MCF 10A (cell line): ENCODE data around the gene TRAF1. TPM values are rescaled to one million over a fixed set of nuclear protein-coding genes. Genes with fewer than 3 reads are reported as not detected.
A peak's percentile ranks its signal among the peaks of the same experiment; 100 is the strongest.

Experiments used
- BruUV-seq: library from RNA; stranded (reverse); fragments of 400-500 nt; replicated peaks from 2 replicates; lab custom pipeline; 2021; lab: Mats Ljungman, UMichigan
- CTCF ChIA-PET: fragments of 300-600 bp; sonication (Branson Sonifier 250); formaldehyde crosslinking; extraction: SDS; loops from one replicate; lab custom pipeline; 2021; ENCODE audit warnings: antibody characterized with exemption, inconsistent platforms; lab: Yijun Ruan, JAX
- POLR2A ChIA-PET: fragments of 300-600, 350-650 bp; sonication (Branson Sonifier 250); formaldehyde crosslinking; extraction: SDS; loops from one replicate; lab custom pipeline; 2020; ENCODE audit warnings: antibody characterized with exemption, inconsistent platforms; lab: Yijun Ruan, JAX
- DNase-seq: peaks from one replicate; pipeline ENCODE4 v3.0.0-alpha.2; 2018; ENCODE audit not compliant: unreplicated experiment
- H3K27ac Mint-ChIP-seq: one replicate; pipeline ENCODE4 v1.8.0; 2022; ENCODE audit warnings: mild to moderate bottlenecking, low read depth, mixed read lengths; ENCODE audit not compliant: unreplicated experiment
- H3K27me3 Mint-ChIP-seq: one replicate; pipeline ENCODE4 v1.8.0; 2022; ENCODE audit warnings: mixed read lengths; ENCODE audit not compliant: insufficient read depth, unreplicated experiment
- H3K36me3 Mint-ChIP-seq: one replicate; pipeline ENCODE4 v1.8.0; 2022; ENCODE audit warnings: mild to moderate bottlenecking, moderate library complexity, mixed read lengths; ENCODE audit not compliant: insufficient read depth, unreplicated experiment
- H3K4me1 Mint-ChIP-seq: one replicate; pipeline ENCODE4 v1.8.0; 2022; ENCODE audit warnings: mixed read lengths; ENCODE audit not compliant: insufficient read depth, unreplicated experiment
- H3K4me3 Mint-ChIP-seq: one replicate; pipeline ENCODE4 v1.8.0; 2022; ENCODE audit warnings: mild to moderate bottlenecking, moderate library complexity, mixed read lengths; ENCODE audit not compliant: unreplicated experiment
- H3K9me3 Mint-ChIP-seq: one replicate; pipeline ENCODE4 v1.8.0; 2022; ENCODE audit warnings: mixed read lengths; ENCODE audit not compliant: unreplicated experiment
- CTCF ChIP-seq: fragments of 200-600 bp; IDR thresholded peaks from one replicate; pipeline ENCODE4 v1.8.0; 2022; ENCODE audit warnings: antibody characterized with exemption, mild to moderate bottlenecking; ENCODE audit not compliant: unreplicated experiment
- intact Hi-C: fragments of 100-400 bp; cut with micrococcal nuclease; formaldehyde crosslinking; loops from 2 replicates; pipeline ENCODE4 v1.14.1; 2022
- total RNA-seq: library from RNA; stranded (reverse); gene quantifications from 2 replicates; pipeline ENCODE4 v1.2.3, GENCODE V29; 2022

The TRAF1 gene
- total RNA-seq, 1 experiment from 2014 or later, result 0.84 TPM

- ChIA-PET CTCF (interaction anchor here (0.6 kb wide), 1 partner anchor 78 kb away, joined by 5 read pairs; no protein-coding TSS in a partner anchor), POLR2A (no interaction called here)
- BruUV-seq, result no TSS peak
- no peaks in the 10 kb centered on the region for H3K27me3 Mint-ChIP-seq
- TF ChIP-seq CTCF, result no peak
- H3K27ac Mint-ChIP-seq, result no peak overlapping the region
- no peaks in the 10 kb centered on the region for H3K9me3 Mint-ChIP-seq
- no peaks in the 10 kb centered on the region for H3K36me3 Mint-ChIP-seq
- H3K4me1 Mint-ChIP-seq, result peaks cover 13% of the 10 kb centered on the region
- DNase-seq, result no peak
- intact Hi-C loops, result no loop called here
- H3K4me3 Mint-ChIP-seq, result no peak overlapping the region
Measured at GRCh38 chr9:120890320-120891244, 36.0 kb downstream of the TRAF1 start.

GRCh38 chr9:120889606-120890271 lies 36.9 kb downstream of the TRAF1 start:
- POLR2A ChIA-PET, result no interaction called here
- no peaks in the 10 kb centered on the region for H3K9me3 Mint-ChIP-seq
- CTCF ChIA-PET, result no interaction called here
- no peak for TF ChIP-seq CTCF
- no peaks in the 10 kb centered on the region for H3K36me3 Mint-ChIP-seq
- no peak overlapping the region for H3K4me3 Mint-ChIP-seq
- BruUV-seq, result no TSS peak
- DNase-seq, result no peak
- peaks cover 13% of the 10 kb centered on the region for H3K4me1 Mint-ChIP-seq
- no peaks in the 10 kb centered on the region for H3K27me3 Mint-ChIP-seq
- no peak overlapping the region for H3K27ac Mint-ChIP-seq
- intact Hi-C loops, result no loop called here

GRCh38 chr9:120888626-120889025 lies 38.0 kb downstream of the TRAF1 start:
- no peak for TF ChIP-seq CTCF
- H3K9me3 Mint-ChIP-seq, result no peaks in the 10 kb centered on the region
- peaks cover 12% of the 10 kb centered on the region for H3K4me1 Mint-ChIP-seq
- intact Hi-C loops, result no loop called here
- no peak overlapping the region for H3K27ac Mint-ChIP-seq
- no TSS peak for BruUV-seq
- no peak overlapping the region for H3K4me3 Mint-ChIP-seq
- no peaks in the 10 kb centered on the region for H3K36me3 Mint-ChIP-seq
- ChIA-PET CTCF (interaction anchor here (1.0 kb wide), 1 partner anchor 48 kb away, joined by 5 read pairs; no protein-coding TSS in a partner anchor), POLR2A (no interaction called here)
- DNase-seq, result no peak
- no peaks in the 10 kb centered on the region for H3K27me3 Mint-ChIP-seq

- DNase-seq, result peak; percentile 29
- Mint-ChIP-seq H3K27ac (no peak overlapping the region), H3K4me3 (no peak overlapping the region), H3K4me1 (no peaks in the 10 kb centered on the region), H3K36me3 (no peaks in the 10 kb centered on the region), H3K27me3 (no peaks in the 10 kb centered on the region), H3K9me3 (no peaks in the 10 kb centered on the region)
- ChIA-PET POLR2A (interaction anchor here (1.3 kb wide), 1 partner anchor 93 kb away, joined by 3 read pairs; the partner anchor contains the start of gene FBXW2), CTCF (interaction anchor here (1.2 to 4.3 kb wide), 2 partner anchors 17 to 50 kb away, joined by 3 to 17 read pairs; no protein-coding TSS in a partner anchor)
- no peak for TF ChIP-seq CTCF
- intact Hi-C loops, result no loop called here
- BruUV-seq, result no TSS peak
Measured at GRCh38 chr9:120886490-120886967, 40.1 kb downstream of the TRAF1 start.
